H1 (cell line): ENCODE results near the gene CCDC60. TPM values are rescaled to one million over a fixed set of nuclear protein-coding genes. Genes with fewer than 3 reads are reported as not detected.

ENCODE experiments used
- CTCF ChIA-PET: fragments of 300-600 bp; sonication (Branson Sonifier 250); formaldehyde crosslinking; loops from one replicate; lab custom pipeline; 2021; ENCODE audit not compliant: partially characterized antibody; lab: Charles Lee
- POLR2A ChIA-PET: fragments of 300-600 bp; sonication (Branson Sonifier 250); formaldehyde crosslinking; loops from one replicate; lab custom pipeline; 2021; ENCODE audit warnings: inconsistent platforms; ENCODE audit not compliant: partially characterized antibody; lab: Charles Lee
- DNase-seq, 2 experiments: peaks; one replicate each; pipeline versions ENCODE4 v3.0.0 to v3.0.0-alpha.2; 2010 to 2022; ENCODE audit warnings: low spot score in 2 of 2, low read depth in 1 of 2, mixed read lengths in 1 of 2
- FAIRE-seq: peaks from 2 replicates; lab custom pipeline; 2011; peaks lifted over from hg19 to GRCh38; lab: Jason Lieb, UNC
- H2AFZ ChIP-seq: 2 replicates; pipeline ENCODE4 v1.8.1; 2012; ENCODE audit warnings: low read length, inconsistent platforms
- H2AK5ac ChIP-seq: 2 replicates; pipeline ENCODE4 v1.6.1; 2013; ENCODE audit warnings: low read depth, low read length
- H2BK120ac ChIP-seq: replicated peaks from 2 replicates; pipeline ENCODE3; 2013; ENCODE audit warnings: low read depth, low read length, inconsistent platforms
- H2BK12ac ChIP-seq: 2 replicates; pipeline ENCODE4 v1.6.1; 2013; ENCODE audit warnings: low read depth, low read length
- H2BK15ac ChIP-seq: 2 replicates; pipeline ENCODE4 v1.6.1; 2013; ENCODE audit warnings: low read length
- H2BK20ac ChIP-seq: 2 replicates; pipeline ENCODE4 v1.6.1; 2013; ENCODE audit warnings: low read length
- H2BK5ac ChIP-seq: 2 replicates; pipeline ENCODE4 v1.6.1; 2013; ENCODE audit warnings: low read depth, low read length
- H3K14ac ChIP-seq: 2 replicates; pipeline ENCODE4 v1.6.1; 2013; ENCODE audit warnings: inconsistent platforms; ENCODE audit not compliant: insufficient read length
- H3K18ac ChIP-seq: 2 replicates; pipeline ENCODE4 v1.6.1; 2013; ENCODE audit warnings: low read length; ENCODE audit errors: extremely low read depth
- H3K23ac ChIP-seq: 2 replicates; pipeline ENCODE4 v1.6.1; 2013; ENCODE audit warnings: inconsistent platforms; ENCODE audit not compliant: insufficient read length
- H3K23me2 ChIP-seq: 2 replicates; pipeline ENCODE4 v1.6.1; 2013; ENCODE audit warnings: low read depth, low read length
- H3K27ac ChIP-seq: 2 replicates; pipeline ENCODE4 v1.6.1; 2011; ENCODE audit warnings: low read depth, low read length, inconsistent platforms
- H3K27me3 ChIP-seq, 4 experiments: replicated peaks in 1 of 4; 1 replicate in 1 of 4; 2 replicates in 3 of 4; pipeline versions ENCODE4 v1.6.1 to v1.8.1; 2011 to 2013; ENCODE audit warnings: low read length in 3 of 4, mild to moderate bottlenecking in 3 of 4, inconsistent platforms in 2 of 4, mixed read lengths in 2 of 4, moderate library complexity in 1 of 4; ENCODE audit not compliant: control insufficient read depth in 3 of 4, insufficient read depth in 3 of 4; ENCODE audit errors: extremely low read depth in 1 of 4
- H3K36me3 ChIP-seq, 4 experiments: 2 replicates each; pipeline versions ENCODE4 v1.6.1 to v1.8.1; 2011 to 2013; ENCODE audit warnings: mild to moderate bottlenecking in 4 of 4, low read length in 3 of 4, moderate library complexity in 2 of 4, control low read depth in 1 of 4, inconsistent platforms in 1 of 4; ENCODE audit not compliant: insufficient read depth in 4 of 4, control insufficient read depth in 2 of 4
- H3K4ac ChIP-seq: replicated peaks from 2 replicates; pipeline ENCODE3; 2013; ENCODE audit warnings: low read length, low read depth, mixed read lengths, inconsistent platforms; ENCODE audit not compliant: insufficient read length
- H3K4me1 ChIP-seq, 4 experiments: replicated peaks in 1 of 4; 1 replicate in 1 of 4; 2 replicates in 3 of 4; pipeline versions ENCODE4 v1.6.1 to v1.8.1; 2011 to 2013; ENCODE audit warnings: low read length in 3 of 4, inconsistent platforms in 2 of 4, mixed read lengths in 1 of 4; ENCODE audit not compliant: insufficient read depth in 4 of 4, control insufficient read depth in 3 of 4
- H3K4me2 ChIP-seq, 2 experiments: 2 replicates each; pipeline versions ENCODE4 v1.6.1 to v1.8.1; 2011 to 2013; ENCODE audit warnings: low read depth in 2 of 2, low read length in 2 of 2, control low read depth in 1 of 2, inconsistent platforms in 1 of 2, mild to moderate bottlenecking in 1 of 2; ENCODE audit not compliant: insufficient read depth in 1 of 2
- H3K4me3 ChIP-seq, 4 experiments: fragments of 200-600, 300-600 bp in 1 of 4; sonication (generic), shearing (Covaris generic), sonication (Bioruptor Twin) in 1 of 4; 2 replicates each; pipeline versions ENCODE4 v1.5.1 to v1.8.1; 2011 to 2016; ENCODE audit warnings: low read length in 4 of 4, low read depth in 3 of 4, control low read depth in 2 of 4, inconsistent platforms in 2 of 4, mild to moderate bottlenecking in 2 of 4, mixed read lengths in 1 of 4, moderate library complexity in 1 of 4; ENCODE audit not compliant: insufficient read depth in 2 of 4; ENCODE audit errors: extremely low read depth in 1 of 4
- H3K56ac ChIP-seq: replicated peaks from 2 replicates; pipeline ENCODE3; 2013; ENCODE audit warnings: low read depth, mild to moderate bottlenecking, mixed read lengths, low read length, inconsistent platforms; ENCODE audit not compliant: insufficient read length
- H3K79me1 ChIP-seq: 2 replicates; pipeline ENCODE4 v1.6.1; 2013; ENCODE audit warnings: low read depth, low read length, control low read depth
- H3K79me2 ChIP-seq, 2 experiments: 2 replicates each; pipeline versions ENCODE4 v1.6.1 to v1.8.1; 2012 to 2013; ENCODE audit warnings: low read length in 2 of 2, mild to moderate bottlenecking in 2 of 2, inconsistent platforms in 1 of 2; ENCODE audit not compliant: insufficient read depth in 2 of 2, control insufficient read depth in 1 of 2
- H3K9ac ChIP-seq, 4 experiments: replicated peaks in 1 of 4; 1 replicate in 1 of 4; 2 replicates in 3 of 4; pipeline versions ENCODE4 v1.6.1 to v1.8.1; 2011 to 2013; ENCODE audit warnings: low read depth in 3 of 4, low read length in 3 of 4, control low read depth in 2 of 4, mild to moderate bottlenecking in 2 of 4, moderate library complexity in 2 of 4, inconsistent platforms in 1 of 4; ENCODE audit errors: extremely low read depth in 1 of 4
- H3K9me3 ChIP-seq, 2 experiments: 2 replicates each; pipeline versions ENCODE4 v1.6.1 to v1.8.1; 2012 to 2013; ENCODE audit warnings: mild to moderate bottlenecking in 2 of 2, moderate library complexity in 2 of 2, control low read depth in 1 of 2, inconsistent platforms in 1 of 2, low read depth in 1 of 2, low read length in 1 of 2, mixed read lengths in 1 of 2; ENCODE audit not compliant: insufficient read depth in 2 of 2
- H4K20me1 ChIP-seq, 2 experiments: replicated peaks in 1 of 2; 2 replicates each; pipeline versions ENCODE3 to v1.8.1; 2011 to 2013; ENCODE audit warnings: inconsistent platforms in 2 of 2, low read length in 2 of 2, mild to moderate bottlenecking in 1 of 2; ENCODE audit not compliant: insufficient read depth in 2 of 2, control insufficient read depth in 1 of 2
- H4K5ac ChIP-seq: 2 replicates; pipeline ENCODE4 v1.6.1; 2013; ENCODE audit warnings: low read length, low read depth, mixed read lengths, inconsistent platforms; ENCODE audit not compliant: insufficient read length
- H4K8ac ChIP-seq: 2 replicates; pipeline ENCODE4 v1.8.0; 2013; ENCODE audit warnings: mild to moderate bottlenecking, moderate library complexity, low read length, inconsistent platforms; ENCODE audit not compliant: insufficient read depth; ENCODE audit errors: extremely low read depth
- H4K91ac ChIP-seq: replicated peaks from 2 replicates; pipeline ENCODE3; 2013; ENCODE audit warnings: low read length, mixed read lengths, inconsistent platforms; ENCODE audit not compliant: insufficient read length
- CHD2 ChIP-seq: IDR thresholded peaks from 2 replicates; pipeline ENCODE4 v1.6.1; 2012; ENCODE audit warnings: low read length, improper control_type of control experiment
- RXRA ChIP-seq: IDR thresholded peaks from 2 replicates; pipeline ENCODE4 v1.6.1; 2011; ENCODE audit warnings: low read depth, mild to moderate bottlenecking, low read length, moderate library complexity; ENCODE audit not compliant: insufficient read depth
- WGBS, 2 experiments: shearing (Covaris generic) in 1 of 2; methylation state at CpG; one replicate each; pipeline versions ENCODE4 v1.1.6 to v1.1.7; 2013 to 2015; ENCODE audit warnings: low lambda C conversion rate in 2 of 2, mixed read lengths in 2 of 2, inconsistent platforms in 1 of 2, low coverage in 1 of 2, missing lambda C conversion rate in 1 of 2; ENCODE audit not compliant: insufficient replicate concordance in 2 of 2, insufficient coverage in 1 of 2, insufficient read length in 1 of 2; ENCODE audit errors: extremely low coverage in 1 of 2, missing lambda C conversion rate in 1 of 2; 5-methylcytosine and 5-hydroxymethylcytosine counted together
- polyA plus RNA-seq, 7 experiments: library from polyadenylated mRNA; depleted of rRNA in 3 of 7; stranded (reverse) in 5 of 7; unstranded in 2 of 7; fragments of >200 nt in 5 of 7; fragments of 200-250 nt in 2 of 7; gene quantifications; 1 replicate in 5 of 7; 2 replicates in 1 of 7; 4 replicates in 1 of 7; pipeline versions ENCODE4 v1.2.1 to v1.2.3, GENCODE V29; 2011 to 2013; ENCODE audit warnings: missing spikeins in 2 of 7, mixed read lengths in 2 of 7
- total RNA-seq: library from RNA; stranded (reverse); fragmentation: NEBNext Ultra II Directional; extraction: Animal tissue kit (Norgen Biotek cat#: 25700); gene quantifications from 2 replicates; pipeline ENCODE4 v1.2.1, GENCODE V29; 2021

The CCDC60 gene
- total and polyA plus RNA-seq, 2 of the 8 experiments (the other 6 are each of a cell fraction or from before 2014, with no cell fraction given): 0.05 TPM; not detected in 1

DNA sequence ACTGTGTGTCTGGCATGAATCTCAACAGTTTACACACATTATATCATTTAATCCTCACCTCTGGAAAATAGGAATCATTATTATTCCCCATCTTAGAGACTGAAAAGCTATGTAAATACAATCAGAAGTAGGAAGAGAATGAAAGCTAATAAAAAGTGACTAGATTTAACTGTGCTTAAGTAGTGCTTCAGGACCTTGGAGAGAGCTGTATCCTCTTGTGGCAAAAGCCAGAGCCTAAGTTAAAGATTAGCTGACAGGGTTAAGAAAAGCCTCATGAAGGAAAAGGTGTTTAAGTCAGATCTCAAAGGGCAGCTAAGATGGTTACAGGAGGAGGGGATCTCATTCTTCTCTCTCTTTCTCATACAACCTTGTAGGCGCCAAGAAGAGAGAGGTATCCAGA lies 193.7 kb downstream of the CCDC60 start:
- Histone ChIP-seq H3K27me3 (no peaks in the 10 kb centered on the region), H2BK15ac (no peak overlapping the region), H3K4me3 (no peak overlapping the region), H4K91ac (no peak overlapping the region), H3K36me3 (no peaks in the 10 kb centered on the region), H4K8ac (no peak overlapping the region), H2BK120ac (no peak overlapping the region), H3K9ac (no peak overlapping the region), H3K4me1 (no peaks in the 10 kb centered on the region), H3K18ac (no peak overlapping the region), H2AFZ (no peak overlapping the region), H3K56ac (no peak overlapping the region), H3K9me3 (0 out of 4 replicates have a peak, but pooled peaks cover 0 to 3% of the 10 kb centered on the region in 2 experiments), H4K5ac (no peak overlapping the region), H2BK12ac (no peak overlapping the region), H3K23ac (no peak overlapping the region), H3K4ac (no peak overlapping the region), H3K79me1 (no peaks in the 10 kb centered on the region), H3K23me2 (no peaks in the 10 kb centered on the region), H3K4me2 (no peak overlapping the region), H4K20me1 (no peaks in the 10 kb centered on the region), H2BK5ac (no peak overlapping the region), H3K27ac (no peak overlapping the region), H2AK5ac (no peak overlapping the region), H3K79me2 (no peaks in the 10 kb centered on the region), H2BK20ac (no peak overlapping the region), H3K14ac (no peak overlapping the region)
- 100% methylated on average over 1 of the region's 1 CpG; no CpG with 5 or more reads in 1 of the 2 experiments for WGBS, 2 experiments
- ChIA-PET POLR2A (no interaction called here), CTCF (interaction anchor here (1.2 to 2.2 kb wide), 3 partner anchors 68 to 677 kb away, joined by 3 to 15 read pairs (median 3); no protein-coding TSS in a partner anchor)
- no peak for TF ChIP-seq CHD2
- TF ChIP-seq RXRA: no peak
- peak; percentile 63 for FAIRE-seq
- no peak for DNase-seq
